GM12878 (cell line): ENCODE data around the gene ELP4. TPM values are rescaled to one million over a fixed set of nuclear protein-coding genes. Genes with fewer than 3 reads are reported as not detected.

Experiments used
- ATAC-seq: fragments of 200-7000 bp; cut with Tn5 transposase; 3 replicates; pipeline ENCODE4 v1.9.1; 2020; ENCODE audit warnings: mild to moderate bottlenecking, moderate library complexity
- BruUV-seq: library from RNA; stranded (reverse); fragments of 400-500 nt; replicated peaks from 2 replicates; lab custom pipeline; 2021; lab: Mats Ljungman, UMichigan
- CTCF ChIA-PET: fragments of 300-600 bp; sonication (Branson Sonifier 250); formaldehyde crosslinking; extraction: SDS; loops from one replicate; lab custom pipeline; 2021; ENCODE audit warnings: inconsistent platforms; lab: Yijun Ruan, JAX
- POLR2A ChIA-PET: fragments of 350-600 bp; formaldehyde crosslinking; extraction: SDS; loops from one replicate; lab custom pipeline; 2021; ENCODE audit warnings: inconsistent platforms; lab: Charles Lee
- RAD21 ChIA-PET: fragments of 300-600 bp; sonication (Branson Sonifier 250); formaldehyde crosslinking; loops from one replicate; lab custom pipeline; 2023; ENCODE audit warnings: antibody characterized with exemption; ENCODE audit not compliant: unreplicated experiment; lab: Charles Lee
- SMC1A ChIA-PET: fragments of 300-600 bp; sonication (Branson Sonifier 250); formaldehyde crosslinking; loops from one replicate; lab custom pipeline; 2023; ENCODE audit not compliant: unreplicated experiment, uncharacterized antibody; lab: Charles Lee
- DNase-seq: peaks from one replicate; pipeline ENCODE4 v3.0.0-alpha.2; 2011; ENCODE audit warnings: low read depth, low spot score
- FAIRE-seq: peaks from 3 replicates; lab custom pipeline; 2011; peaks lifted over from hg19 to GRCh38; lab: Jason Lieb, UNC
- H2AFZ ChIP-seq: 2 replicates; pipeline ENCODE4 v1.6.0; 2011; ENCODE audit warnings: low read depth, low read length, control low read depth; ENCODE audit not compliant: control insufficient read depth
- H3K27ac ChIP-seq: 2 replicates; pipeline ENCODE4 v1.5.1; 2011; ENCODE audit warnings: control low read depth; ENCODE audit not compliant: control insufficient read depth, insufficient read depth
- H3K27me3 ChIP-seq, 2 experiments: replicated peaks in 1 of 2; 2 replicates each; pipeline versions ENCODE4 v1.6.0 to v1.6.1; 2011; ENCODE audit warnings: low read length in 1 of 2; ENCODE audit not compliant: control insufficient read depth in 2 of 2, insufficient read depth in 2 of 2
- H3K36me3 ChIP-seq, 2 experiments: 2 replicates each; pipeline ENCODE4 v1.5.1; 2011; ENCODE audit warnings: low read length in 1 of 2; ENCODE audit not compliant: control insufficient read depth in 2 of 2, insufficient read depth in 2 of 2
- H3K4me1 ChIP-seq: 2 replicates; pipeline ENCODE4 v1.6.1; 2011; ENCODE audit warnings: mild to moderate bottlenecking, low read length, moderate library complexity, mixed read lengths; ENCODE audit not compliant: control insufficient read depth, insufficient read depth
- H3K4me2 ChIP-seq: 2 replicates; pipeline ENCODE4 v1.6.0; 2011; ENCODE audit warnings: control low read depth; ENCODE audit not compliant: control insufficient read depth, insufficient read depth
- H3K4me3 ChIP-seq: fragments of 200-600 bp; sonication (generic); 2 replicates; pipeline ENCODE4 v1.5.1; 2016
- H3K79me2 ChIP-seq: 2 replicates; pipeline ENCODE4 v1.6.0; 2011; ENCODE audit warnings: low read length; ENCODE audit not compliant: control insufficient read depth, insufficient read depth
- H3K9ac ChIP-seq: 2 replicates; pipeline ENCODE4 v1.8.0; 2011; ENCODE audit warnings: low read length, control low read depth, mixed read lengths; ENCODE audit not compliant: control insufficient read depth, insufficient read depth
- H3K9me3 ChIP-seq: replicated peaks from 3 replicates; pipeline ENCODE4 v1.5.1; 2011; ENCODE audit warnings: mild to moderate bottlenecking, low read length; ENCODE audit not compliant: control insufficient read depth, insufficient read depth
- H4K20me1 ChIP-seq: 2 replicates; pipeline ENCODE4 v1.6.0; 2011; ENCODE audit not compliant: control insufficient read depth, insufficient read depth
- BRCA1 ChIP-seq: IDR thresholded peaks from 2 replicates; pipeline ENCODE4 v1.6.1; 2011; ENCODE audit warnings: low read depth, low read length, improper control_type of control experiment
- CHD4 ChIP-seq: fragments of 200-600 bp; sonication (generic); IDR thresholded peaks from 2 replicates; pipeline ENCODE4 v1.6.1; 2016; ENCODE audit warnings: mild to moderate bottlenecking
- E2F8 ChIP-seq: fragments of 450-650 bp; IDR thresholded peaks from 2 replicates; pipeline ENCODE4 v1.6.1; 2018; ENCODE audit warnings: mild to moderate bottlenecking, low read depth, moderate library complexity; ENCODE audit not compliant: partially characterized antibody
- ELK1 ChIP-seq: IDR thresholded peaks from 2 replicates; pipeline ENCODE4 v1.6.1; 2012; ENCODE audit warnings: low read depth, low read length, improper control_type of control experiment
- FOXM1 ChIP-seq: IDR thresholded peaks from 2 replicates; pipeline ENCODE4 v1.6.1; 2012; ENCODE audit warnings: low read depth, mild to moderate bottlenecking, inconsistent platforms, low read length, moderate library complexity
- HDAC2 ChIP-seq: fragments of 200-600 bp; sonication (generic); IDR thresholded peaks from 2 replicates; pipeline ENCODE4 v1.6.1; 2017
- HDAC6 ChIP-seq: fragments of 200-600 bp; sonication (generic); IDR thresholded peaks from one replicate; pipeline ENCODE4 v1.8.0; 2017; ENCODE audit warnings: antibody characterized with exemption; ENCODE audit not compliant: unreplicated experiment
- MEF2A ChIP-seq: IDR thresholded peaks from 2 replicates; pipeline ENCODE4 v1.6.1; 2011; ENCODE audit warnings: low read depth, mild to moderate bottlenecking, low read length, moderate library complexity; ENCODE audit not compliant: insufficient read depth
- POLR2AphosphoS2 ChIP-seq: IDR thresholded peaks from 2 replicates; pipeline ENCODE4 v1.6.1; 2011; ENCODE audit warnings: low read depth, mild to moderate bottlenecking, low read length, improper control_type of control experiment, moderate library complexity
- POU2F2 ChIP-seq: IDR thresholded peaks from 3 replicates; pipeline ENCODE4 v1.6.1; 2011; ENCODE audit warnings: low read depth, mild to moderate bottlenecking, low read length, borderline replicate concordance
- RFX5 ChIP-seq: IDR thresholded peaks from 2 replicates; pipeline ENCODE4 v1.6.1; 2011; ENCODE audit warnings: low read depth, low read length, improper control_type of control experiment
- SRF ChIP-seq, 2 experiments: IDR thresholded peaks; 2 replicates each; pipeline ENCODE4 v1.6.1; 2011; ENCODE audit warnings: low read depth in 2 of 2, low read length in 2 of 2, mild to moderate bottlenecking in 1 of 2, moderate library complexity in 1 of 2
- TBL1XR1 ChIP-seq: IDR thresholded peaks from 2 replicates; pipeline ENCODE4 v1.6.1; 2012; ENCODE audit warnings: low read depth, low read length, improper control_type of control experiment
- YY1 ChIP-seq: IDR thresholded peaks from 2 replicates; pipeline ENCODE4 v1.6.1; 2011; ENCODE audit warnings: low read depth, mild to moderate bottlenecking, low read length
- ZNF274 ChIP-seq: IDR thresholded peaks from one replicate; pipeline ENCODE4 v1.8.0; 2011; ENCODE audit not compliant: insufficient read length, insufficient read depth
- WGBS: methylation state at CpG from one replicate; pipeline ENCODE4 v1.1.6; 2016; ENCODE audit warnings: low lambda C conversion rate; ENCODE audit not compliant: insufficient replicate concordance, insufficient coverage; ENCODE audit errors: missing lambda C conversion rate; 5-methylcytosine and 5-hydroxymethylcytosine counted together
- in situ Hi-C: fragments of 300-500 bp; cut with MboI; formaldehyde crosslinking; loops from 9 replicates; pipeline ENCODE4 v1.14.3; 2018; ENCODE audit warnings: mixed read lengths
- intact Hi-C: fragments of 100-400 bp; cut with micrococcal nuclease; formaldehyde crosslinking; loops from one replicate; pipeline ENCODE4 v1.14.2; 2022; ENCODE audit not compliant: unreplicated experiment
- polyA plus RNA-seq, 11 experiments: library from polyadenylated mRNA; depleted of rRNA in 4 of 11; unstranded in 6 of 11; stranded (reverse) in 5 of 11; fragments of >200 nt; fragmentation: Nextera tagmentation in 4 of 11; fragmentation: Illumina TruSeq in 1 of 11; extraction: Ambion mirVana in 4 of 11; extraction: Trizol in 1 of 11; gene quantifications; 1 replicate in 1 of 11; 2 replicates in 10 of 11; pipeline versions ENCODE4 v1.2.1 to v1.2.3, GENCODE V29; 2011 to 2016; ENCODE audit warnings: inconsistent platforms in 2 of 11, missing spikeins in 2 of 11, low read depth in 1 of 11
- total RNA-seq, 4 experiments: library from RNA; depleted of rRNA in 3 of 4; stranded (reverse); fragments of >200 nt in 3 of 4; fragmentation: Illumina TruSeq in 1 of 4; extraction: Trizol in 1 of 4; gene quantifications; 2 replicates each; pipeline versions ENCODE4 v1.2.1 to v1.2.3, GENCODE V29; 2013 to 2021

ELP4 gene
- total and polyA plus RNA-seq, 10 of the 15 experiments (the other 5 are each of a cell fraction or from before 2014, with no cell fraction given): 17.7 to 36.1 (median 27.0) TPM

GRCh38 chr11:31830406-31830805 is 320.8 kb downstream of the ELP4 start:
- TF ChIP-seq YY1 (no peak), POLR2AphosphoS2 (no peak), ELK1 (no peak), BRCA1 (no peak), TBL1XR1 (no peak), CHD4 (no peak), HDAC2 (no peak), MEF2A (no peak), E2F8 (no peak), RFX5 (no peak), SRF (IDR thresholded peaks at IDR 0.05; ENCODE audit: low read depth in 2 of 2, low read length in 2 of 2) (no peak), ZNF274 (no peak), FOXM1 (no peak), HDAC6 (no peak), POU2F2 (no peak)
- no peak overlapping the region for H3K4me3 ChIP-seq
- FAIRE-seq (no peak), ATAC-seq (no peak), DNase-seq (no peak)
- ChIA-PET POLR2A (no interaction called here), RAD21 (no interaction called here), SMC1A (interaction anchor here (1.0 kb wide), 1 partner anchor 128 kb away, joined by 3 read pairs; no protein-coding TSS in a partner anchor), CTCF (interaction anchor here (0.7 kb wide), 1 partner anchor 191 kb away, joined by 3 read pairs; no protein-coding TSS in a partner anchor)
- H3K27ac ChIP-seq: no peak overlapping the region
- no peaks in the 10 kb centered on the region for H3K79me2 ChIP-seq
- no peak overlapping the region for H3K4me2 ChIP-seq
- no TSS peak for BruUV-seq
- H3K27me3 ChIP-seq: peaks cover 6 to 8% of the 10 kb centered on the region in 2 experiments
- in situ Hi-C loops: no loop called here
- no peak overlapping the region for H3K9ac ChIP-seq
- H3K36me3 ChIP-seq: no peaks in the 10 kb centered on the region
- no peaks in the 10 kb centered on the region for H3K4me1 ChIP-seq
- no peaks in the 10 kb centered on the region for H3K9me3 ChIP-seq
- no peaks in the 10 kb centered on the region for H4K20me1 ChIP-seq
- intact Hi-C loops: no loop called here
- 38% methylated on average over 4 of the region's 4 CpGs for WGBS
- H2AFZ ChIP-seq: no peak overlapping the region
